H54 (cell line): ENCODE results near the gene NETO2.
"Not testable (repeated sequence)": the region's sequence is repeated elsewhere in the genome, so short reads cannot be mapped to it uniquely, and the experiment has no call there.

Source experiments
- DNase-seq: peaks from one replicate; pipeline ENCODE4 v3.0.0; 2011; ENCODE audit warnings: low spot score, mixed read lengths; ENCODE audit not compliant: insufficient read length
- FAIRE-seq: peaks from 3 replicates; lab custom pipeline; 2011; peaks lifted over from hg19 to GRCh38; lab: Jason Lieb, UNC
- POLR2A ChIP-seq: IDR thresholded peaks from 2 replicates; pipeline ENCODE4 v1.6.1; 2011; ENCODE audit warnings: low read depth, mild to moderate bottlenecking, low read length

The NETO2 gene

GRCh38 chr16:47110939-47111338 is 32.8 kb downstream of the NETO2 start:
- no peak for FAIRE-seq
- no peak for TF ChIP-seq POLR2A
- no peak for DNase-seq

GRCh38 chr16:47109361-47109760 is 34.4 kb downstream of the NETO2 start:
- FAIRE-seq (no peak), DNase-seq (no peak)
- no peak for TF ChIP-seq POLR2A

GRCh38 chr16:47102921-47103320 is 40.8 kb downstream of the NETO2 start:
- FAIRE-seq, DNase-seq: not testable (repeated sequence)

GRCh38 chr16:47097154-47097553 is 46.6 kb downstream of the NETO2 start:
- not testable (repeated sequence) for FAIRE-seq, DNase-seq

GRCh38 chr16:47096297-47096696 is 47.4 kb downstream of the NETO2 start:
- FAIRE-seq (no peak), DNase-seq (no peak)
- no peak for TF ChIP-seq POLR2A

- no peak for FAIRE-seq
- DNase-seq = no peak
- no peak for TF ChIP-seq POLR2A
Measured at GRCh38 chr16:47084198-47084597, 59.5 kb downstream of the NETO2 start.

- FAIRE-seq (no peak), DNase-seq (no peak)
- no peak for TF ChIP-seq POLR2A
Measured at GRCh38 chr16:47082099-47082865, 61.5 kb downstream of the NETO2 start.

- FAIRE-seq (no peak), DNase-seq (no peak)
- no peak for TF ChIP-seq POLR2A
Measured at GRCh38 chr16:47081115-47081514, 62.6 kb downstream of the NETO2 start.

GRCh38 chr16:47079860-47080259 is 63.9 kb downstream of the NETO2 start:
- FAIRE-seq (no peak), DNase-seq (no peak)
- TF ChIP-seq POLR2A = no peak

- FAIRE-seq (no peak), DNase-seq (no peak)
- no peak for TF ChIP-seq POLR2A
Measured at GRCh38 chr16:47073223-47074155, 70.3 kb downstream of the NETO2 start.

GRCh38 chr16:47072158-47072557 is 71.6 kb downstream of the NETO2 start:
- no peak for DNase-seq
- TF ChIP-seq POLR2A = no peak
- no peak for FAIRE-seq

- DNase-seq = no peak
- FAIRE-seq = no peak
- no peak for TF ChIP-seq POLR2A
Measured at GRCh38 chr16:47069841-47070584, 73.7 kb downstream of the NETO2 start.

- no peak for DNase-seq
- no peak for TF ChIP-seq POLR2A
- no peak for FAIRE-seq
Measured at GRCh38 chr16:47069313-47069712, 74.4 kb downstream of the NETO2 start.

GRCh38 chr16:47067203-47067602 is 76.5 kb downstream of the NETO2 start:
- TF ChIP-seq POLR2A = no peak
- DNase-seq (no peak), FAIRE-seq (no peak)
